RWPE1 (cell line): Measurements from ENCODE around the gene HS3ST5.

Source experiments
- CTCF ChIA-PET: fragments of 350-600 bp; sonication (Branson Sonifier 250); formaldehyde crosslinking; extraction: SDS; loops from one replicate; lab custom pipeline; 2021; lab: Yijun Ruan, JAX
- POLR2A ChIA-PET: fragments of 400-600 bp; formaldehyde crosslinking; extraction: SDS; loops from one replicate; lab custom pipeline; 2020; ENCODE audit warnings: antibody characterized with exemption; ENCODE audit not compliant: low non-redundant PET; lab: Yijun Ruan, JAX
- DNase-seq: peaks from one replicate; pipeline ENCODE4 v3.0.0; 2012; ENCODE audit warnings: low spot score
- H3K27ac ChIP-seq: fragments of 450-650 bp; 2 replicates; pipeline ENCODE4 v1.5.1; 2017
- TF ChIP-seq, protein P1 (sequence below): fragments of 450-650 bp; conservative IDR thresholded peaks from 2 replicates; pipeline ENCODE4 v1.5.1; 2017; ENCODE audit warnings: low read depth, mild to moderate bottlenecking

The HS3ST5 gene

DNA sequence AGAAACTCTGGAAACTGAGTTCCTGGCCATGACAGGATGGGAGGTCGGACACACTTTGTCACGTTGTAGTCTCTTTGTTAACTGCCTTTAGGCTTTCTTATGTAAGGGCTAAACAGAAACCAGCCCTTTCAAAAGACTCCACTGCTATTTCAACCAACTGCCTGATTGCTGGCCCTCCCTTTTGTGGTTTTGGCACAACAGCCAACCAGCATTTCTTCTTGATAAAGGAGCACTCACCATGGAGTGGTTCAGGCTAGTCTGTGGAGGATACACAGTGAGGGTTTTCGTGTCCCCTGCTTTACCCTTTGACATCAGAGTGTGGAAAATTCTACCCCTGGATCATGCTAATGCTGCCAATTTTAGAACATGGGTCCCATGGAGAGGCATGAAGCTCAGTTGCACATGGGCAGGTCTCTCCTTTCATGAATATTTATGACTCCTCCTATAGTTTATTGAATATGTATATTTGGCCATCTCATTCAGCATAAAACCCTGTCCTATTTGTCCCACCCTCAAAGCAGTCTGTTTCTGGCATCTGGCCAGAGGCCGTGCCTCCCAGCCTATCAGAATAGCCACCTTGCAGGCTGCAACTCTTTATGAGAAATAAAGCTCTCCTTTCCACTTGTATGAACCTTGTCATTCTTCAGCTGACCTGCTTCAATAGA lies 148.3 kb downstream of the HS3ST5 start:
- ChIA-PET POLR2A (no interaction called here), CTCF (no interaction called here)
- no peak for DNase-seq
- TF ChIP-seq, protein P1, sequence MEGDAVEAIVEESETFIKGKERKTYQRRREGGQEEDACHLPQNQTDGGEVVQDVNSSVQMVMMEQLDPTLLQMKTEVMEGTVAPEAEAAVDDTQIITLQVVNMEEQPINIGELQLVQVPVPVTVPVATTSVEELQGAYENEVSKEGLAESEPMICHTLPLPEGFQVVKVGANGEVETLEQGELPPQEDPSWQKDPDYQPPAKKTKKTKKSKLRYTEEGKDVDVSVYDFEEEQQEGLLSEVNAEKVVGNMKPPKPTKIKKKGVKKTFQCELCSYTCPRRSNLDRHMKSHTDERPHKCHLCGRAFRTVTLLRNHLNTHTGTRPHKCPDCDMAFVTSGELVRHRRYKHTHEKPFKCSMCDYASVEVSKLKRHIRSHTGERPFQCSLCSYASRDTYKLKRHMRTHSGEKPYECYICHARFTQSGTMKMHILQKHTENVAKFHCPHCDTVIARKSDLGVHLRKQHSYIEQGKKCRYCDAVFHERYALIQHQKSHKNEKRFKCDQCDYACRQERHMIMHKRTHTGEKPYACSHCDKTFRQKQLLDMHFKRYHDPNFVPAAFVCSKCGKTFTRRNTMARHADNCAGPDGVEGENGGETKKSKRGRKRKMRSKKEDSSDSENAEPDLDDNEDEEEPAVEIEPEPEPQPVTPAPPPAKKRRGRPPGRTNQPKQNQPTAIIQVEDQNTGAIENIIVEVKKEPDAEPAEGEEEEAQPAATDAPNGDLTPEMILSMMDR = no peak
- no peak overlapping the region for H3K27ac ChIP-seq

DNA sequence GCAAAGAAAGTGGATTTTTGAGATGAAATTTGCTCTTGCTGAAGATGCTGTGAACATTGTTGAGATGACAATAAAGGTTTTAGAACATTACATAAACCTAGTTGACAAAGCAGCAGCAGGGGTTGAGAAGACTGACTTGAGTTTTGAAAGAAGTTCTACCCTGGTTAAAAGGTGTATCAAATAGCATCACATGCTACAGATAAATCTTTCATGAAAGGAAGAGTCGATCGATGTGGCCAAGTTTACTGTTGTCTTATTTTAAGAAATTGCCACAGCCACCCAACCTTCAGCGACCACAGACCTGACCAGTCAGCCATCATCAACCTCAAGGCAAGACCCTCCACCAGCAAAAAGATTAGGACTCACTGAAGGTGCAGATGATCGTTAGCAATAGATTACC lies 155.3 kb downstream of the HS3ST5 start:
- POLR2A ChIA-PET = no interaction called here
- H3K27ac ChIP-seq = no peak overlapping the region
- CTCF ChIA-PET = no interaction called here
- DNase-seq = no peak
- TF ChIP-seq, protein P1 = no peak

DNA sequence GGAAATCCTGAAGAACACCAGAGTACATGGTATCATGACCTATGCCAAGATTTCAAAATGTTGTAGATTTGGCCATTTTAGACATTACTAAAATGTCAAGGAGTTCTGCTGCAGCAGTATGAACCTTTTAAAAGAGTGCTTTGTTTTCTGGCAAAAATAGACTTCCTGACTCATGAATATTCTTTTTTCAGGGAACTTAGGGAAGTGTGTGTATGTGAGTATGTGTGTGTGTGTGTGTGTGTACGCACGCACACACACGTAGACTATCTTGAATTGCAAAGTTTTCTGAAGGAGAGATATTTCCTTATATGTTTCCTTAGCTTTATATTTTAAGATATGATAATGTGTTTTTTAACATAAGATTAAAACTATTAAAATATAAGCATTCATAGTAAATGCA lies 161.2 kb downstream of the HS3ST5 start:
- no peak for DNase-seq
- ChIA-PET CTCF (no interaction called here), POLR2A (no interaction called here)
- TF ChIP-seq, protein P1 = no peak
- no peak overlapping the region for H3K27ac ChIP-seq

GRCh38 chr6:114179411-114179810 lies 163.4 kb downstream of the HS3ST5 start:
- ChIA-PET CTCF (no interaction called here), POLR2A (no interaction called here)
- TF ChIP-seq, protein P1 = no peak
- no peak for DNase-seq
- no peak overlapping the region for H3K27ac ChIP-seq

DNA sequence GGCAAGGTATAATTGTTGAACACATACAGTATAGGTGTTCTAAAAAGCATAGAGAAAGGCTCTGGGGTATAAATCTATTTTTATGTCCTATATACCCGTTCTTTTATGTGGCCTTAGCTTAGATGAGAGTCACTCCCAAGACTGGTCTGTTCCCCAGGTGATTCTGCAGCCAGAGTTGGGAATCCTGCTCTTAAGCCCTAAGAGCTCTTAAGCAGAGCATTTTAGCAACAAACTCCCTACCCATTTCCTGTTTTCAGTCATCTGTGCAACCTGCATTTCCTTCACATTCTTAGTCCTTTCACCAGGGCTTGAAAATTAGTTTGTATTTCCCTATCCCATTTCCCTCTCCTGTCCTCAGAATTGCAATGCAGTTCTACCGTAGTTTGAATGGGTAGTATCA lies 166.1 kb downstream of the HS3ST5 start:
- TF ChIP-seq, protein P1 = no peak
- ChIA-PET POLR2A (no interaction called here), CTCF (interaction anchor here (0.7 kb wide), 1 partner anchor 36 kb away, joined by 3 read pairs; no protein-coding TSS in a partner anchor)
- DNase-seq = no peak
- no peak overlapping the region for H3K27ac ChIP-seq

- H3K27ac ChIP-seq = no peak overlapping the region
- TF ChIP-seq, protein P1 = no peak
- POLR2A ChIA-PET = no interaction called here
- CTCF ChIA-PET = no interaction called here
- DNase-seq = no peak
Observed at GRCh38 chr6:114172576-114173260, 170.1 kb downstream of the HS3ST5 start.
